Activated T-helper 9 cell treated with anti-CD3 and anti-CD28 coated beads, Interleukin-2, amount 50 U/mL, for 16 hours (primary cell): ENCODE data around the gene ATP10D.
A peak's percentile ranks its signal among the peaks of the same experiment; 100 is the strongest.
"Not testable (repeated sequence)": the region's sequence is repeated elsewhere in the genome, so short reads cannot be mapped to it uniquely, and the experiment has no call there.

Source experiments
- DNase-seq: peaks from one replicate; pipeline ENCODE4 v3.0.0-alpha.2; 2020; ENCODE audit warnings: low read depth

Gene ATP10D

GRCh38 chr4:47488706-47489105 lies 3.6 kb downstream of the ATP10D start:
- DNase-seq = no peak

- DNase-seq = no peak
Observed at GRCh38 chr4:47490550-47490949, 5.5 kb downstream of the ATP10D start.

- DNase-seq = no peak
Observed at GRCh38 chr4:47493238-47494123, 8.4 kb downstream of the ATP10D start.

- no peak for DNase-seq
Observed at GRCh38 chr4:47494124-47494430, 9.0 kb downstream of the ATP10D start.

- no peak for DNase-seq
Observed at GRCh38 chr4:47498899-47499298, 13.8 kb downstream of the ATP10D start.

- DNase-seq = no peak
Observed at GRCh38 chr4:47499700-47500099, 14.6 kb downstream of the ATP10D start.

GRCh38 chr4:47500776-47501175 lies 15.7 kb downstream of the ATP10D start:
- DNase-seq = no peak

- no peak for DNase-seq
Observed at GRCh38 chr4:47505147-47505546, 20.1 kb downstream of the ATP10D start.

GRCh38 chr4:47505666-47506065 lies 20.6 kb downstream of the ATP10D start:
- no peak for DNase-seq

- no peak for DNase-seq
Observed at GRCh38 chr4:47510506-47511143, 25.6 kb downstream of the ATP10D start.

GRCh38 chr4:47513461-47513860 lies 28.4 kb downstream of the ATP10D start:
- DNase-seq = no peak

GRCh38 chr4:47519239-47519883 lies 34.3 kb downstream of the ATP10D start:
- no peak for DNase-seq

- no peak for DNase-seq
Observed at GRCh38 chr4:47525154-47525819, 40.2 kb downstream of the ATP10D start.

GRCh38 chr4:47526281-47526680 lies 41.2 kb downstream of the ATP10D start:
- no peak for DNase-seq

GRCh38 chr4:47528646-47529045 lies 43.6 kb downstream of the ATP10D start:
- DNase-seq = not testable (repeated sequence)

GRCh38 chr4:47530801-47531200 lies 45.7 kb downstream of the ATP10D start:
- DNase-seq = no peak

- DNase-seq = peak; percentile 6
Observed at GRCh38 chr4:47531241-47531953, 46.3 kb downstream of the ATP10D start.

GRCh38 chr4:47531954-47532321 lies 46.9 kb downstream of the ATP10D start:
- no peak for DNase-seq

GRCh38 chr4:47532658-47533057 lies 47.6 kb downstream of the ATP10D start:
- no peak for DNase-seq

GRCh38 chr4:47533689-47534347 lies 48.7 kb downstream of the ATP10D start:
- no peak for DNase-seq

- no peak for DNase-seq
Observed at GRCh38 chr4:47534772-47535171, 49.7 kb downstream of the ATP10D start.
